Measurements from ENCODE around the gene EFCAB7. TPM values are rescaled to one million over a fixed set of nuclear protein-coding genes. Genes with fewer than 3 reads are reported as not detected.

EFCAB7 gene
- total and polyA plus RNA-seq, 2 donors (not counting 3 experiments of a cell fraction or from before 2014, with no cell fraction given) = 1.4 to 7.1 TPM

DNA sequence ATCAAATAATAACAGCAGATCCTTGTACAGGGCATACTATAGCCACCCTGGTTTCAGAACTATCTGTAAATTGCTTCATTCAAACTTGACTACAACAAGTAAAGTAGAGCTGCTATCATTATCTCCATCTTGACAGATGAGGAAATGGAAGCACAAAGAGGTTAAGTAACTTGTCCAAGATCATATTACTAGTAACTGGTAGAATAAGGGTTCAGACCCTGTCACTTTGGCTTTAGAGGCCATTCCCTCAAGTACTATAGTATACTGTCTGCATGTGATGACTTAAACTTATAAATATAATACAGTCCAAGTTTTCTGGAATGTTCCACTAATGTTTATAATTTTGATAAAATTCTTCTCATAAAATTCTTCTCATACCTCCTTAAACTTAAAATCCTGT is 94.7 kb downstream of the EFCAB7 start:
- DNase-seq (ENCODE audit: low read depth, low spot score) (no peak), FAIRE-seq (no peak)
- H3K27ac ChIP-seq (ENCODE audit: insufficient read depth, low read depth, low read length) = no peak overlapping the region
- no peaks in the 10 kb centered on the region for H3K36me3 ChIP-seq (ENCODE audit: control insufficient read depth in 2 of 2, extremely low read depth in 1 of 2, insufficient read depth in 2 of 2, low read length in 2 of 2)
- no TSS peak for BruUV-seq (replicated peaks)
- POLR2A ChIA-PET = no interaction called here
- no peak overlapping the region for H3K4me3 ChIP-seq (replicated peaks in 1 of 3; ENCODE audit: insufficient read depth in 1 of 3, low read depth in 1 of 3, low read length in 3 of 3)
- no peaks in the 10 kb centered on the region for H3K9me1 ChIP-seq (replicated peaks; ENCODE audit: control insufficient read depth, extremely low read depth, insufficient read depth, low read length)
- CTCF ChIA-PET = interaction anchor here (0.6 to 2.7 kb wide), 3 partner anchors 56 to 629 kb away, joined by 3 to 53 read pairs (median 3); no protein-coding TSS in a partner anchor
- no peaks in the 10 kb centered on the region for H3K27me3 ChIP-seq (ENCODE audit: control insufficient read depth in 2 of 2, insufficient read depth in 2 of 2, low read length in 2 of 2)
- intact Hi-C loops (cut with micrococcal nuclease) (loop anchor here (5.0 kb wide), 2 partner anchors 154 to 304 kb away; partner anchors contain the start of gene ROR1), dilution Hi-C loops (cut with MboI; ENCODE audit: extremely low pct_ligation_motif_present, low sequenced_read_pairs) (no loop called here)
- no peaks in the 10 kb centered on the region for H3K4me1 ChIP-seq (ENCODE audit: control insufficient read depth, extremely low read depth, insufficient read depth, low read length)
- H3K4me2 ChIP-seq (ENCODE audit: insufficient read depth, low read length) = no peak overlapping the region
- no peaks in the 10 kb centered on the region for H3K79me2 ChIP-seq (ENCODE audit: control insufficient read depth, insufficient read depth, low read length)
- no peak overlapping the region for H2AFZ ChIP-seq (ENCODE audit: low read depth, low read length)
- H4K20me1 ChIP-seq (replicated peaks; ENCODE audit: control insufficient read depth, extremely low read depth, insufficient read depth, low read length) = no peaks in the 10 kb centered on the region
- H3K9ac ChIP-seq (replicated peaks; ENCODE audit: extremely low read depth, insufficient read depth, low read length) = no peak overlapping the region
- TF ChIP-seq, protein P1, sequence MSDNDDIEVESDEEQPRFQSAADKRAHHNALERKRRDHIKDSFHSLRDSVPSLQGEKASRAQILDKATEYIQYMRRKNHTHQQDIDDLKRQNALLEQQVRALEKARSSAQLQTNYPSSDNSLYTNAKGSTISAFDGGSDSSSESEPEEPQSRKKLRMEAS (IDR thresholded peaks at IDR 0.05; ENCODE audit: insufficient read depth, insufficient read length) = no peak
- TF ChIP-seq JUN (IDR thresholded peaks at IDR 0.05; ENCODE audit: borderline replicate concordance, insufficient read depth, insufficient read length, low read depth) (no peak), POLR2AphosphoS5 (IDR thresholded peaks at IDR 0.05; ENCODE audit: insufficient read depth, low read depth, low read length) (no peak), GATA2 (IDR thresholded peaks at IDR 0.05; ENCODE audit: insufficient read depth, insufficient read length, low read depth, low read length) (no peak), POLR2A (IDR thresholded peaks at IDR 0.05; ENCODE audit: low read depth, low read length) (no peak), FOS (IDR thresholded peaks at IDR 0.05; ENCODE audit: borderline replicate concordance, insufficient read depth, low read length) (no peak), MYC (IDR thresholded peaks at IDR 0.05; ENCODE audit: low read depth, low read length) (no peak), EZH2 (IDR thresholded peaks at IDR 0.05; ENCODE audit: borderline replicate concordance, low read depth, low read length, severe bottlenecking) (no peak)
- TF ChIP-seq, protein P2, sequence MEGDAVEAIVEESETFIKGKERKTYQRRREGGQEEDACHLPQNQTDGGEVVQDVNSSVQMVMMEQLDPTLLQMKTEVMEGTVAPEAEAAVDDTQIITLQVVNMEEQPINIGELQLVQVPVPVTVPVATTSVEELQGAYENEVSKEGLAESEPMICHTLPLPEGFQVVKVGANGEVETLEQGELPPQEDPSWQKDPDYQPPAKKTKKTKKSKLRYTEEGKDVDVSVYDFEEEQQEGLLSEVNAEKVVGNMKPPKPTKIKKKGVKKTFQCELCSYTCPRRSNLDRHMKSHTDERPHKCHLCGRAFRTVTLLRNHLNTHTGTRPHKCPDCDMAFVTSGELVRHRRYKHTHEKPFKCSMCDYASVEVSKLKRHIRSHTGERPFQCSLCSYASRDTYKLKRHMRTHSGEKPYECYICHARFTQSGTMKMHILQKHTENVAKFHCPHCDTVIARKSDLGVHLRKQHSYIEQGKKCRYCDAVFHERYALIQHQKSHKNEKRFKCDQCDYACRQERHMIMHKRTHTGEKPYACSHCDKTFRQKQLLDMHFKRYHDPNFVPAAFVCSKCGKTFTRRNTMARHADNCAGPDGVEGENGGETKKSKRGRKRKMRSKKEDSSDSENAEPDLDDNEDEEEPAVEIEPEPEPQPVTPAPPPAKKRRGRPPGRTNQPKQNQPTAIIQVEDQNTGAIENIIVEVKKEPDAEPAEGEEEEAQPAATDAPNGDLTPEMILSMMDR (IDR thresholded peaks at IDR 0.05; ENCODE audit: extremely low read depth in 1 of 2, insufficient read depth in 1 of 2, low read depth in 1 of 2, low read length in 2 of 2) = no peak
- no peaks in the 10 kb centered on the region for H3K9me3 ChIP-seq (replicated peaks; ENCODE audit: control insufficient read depth, insufficient read depth, low read length)

All from endothelial cell of umbilical vein (primary cell).